Keratinocyte (primary cell): ENCODE measurements around the gene NKRF. TPM values are rescaled to one million over a fixed set of nuclear protein-coding genes. Genes with fewer than 3 reads are reported as not detected.
"Not testable (repeated sequence)": the region's sequence is repeated elsewhere in the genome, so short reads cannot be mapped to it uniquely, and the experiment has no call there.

Experiments used
- DNase-seq: peaks from one replicate; pipeline ENCODE4 v3.0.0-alpha.2; 2011; ENCODE audit warnings: low read depth, missing footprints, low spot score
- FAIRE-seq: peaks from 2 replicates; lab custom pipeline; 2011; peaks lifted over from hg19 to GRCh38; lab: Jason Lieb, UNC
- H2AFZ ChIP-seq: 2 replicates; pipeline ENCODE4 v1.6.0; 2012; ENCODE audit warnings: low read length, control low read depth, inconsistent platforms; ENCODE audit not compliant: control insufficient read depth
- H3K27ac ChIP-seq: 2 replicates; pipeline ENCODE4 v1.5.1; 2011; ENCODE audit warnings: low read length; ENCODE audit not compliant: control insufficient read depth, insufficient read depth
- H3K27me3 ChIP-seq: 3 replicates; pipeline ENCODE4 v1.6.0; 2011; ENCODE audit warnings: low read length; ENCODE audit not compliant: control insufficient read depth, insufficient read depth; ENCODE audit errors: extremely low read depth
- H3K36me3 ChIP-seq, 2 experiments: 2 replicates in 1 of 2; 3 replicates in 1 of 2; pipeline ENCODE4 v1.5.1; 2011; ENCODE audit warnings: low read length in 2 of 2, mild to moderate bottlenecking in 1 of 2; ENCODE audit not compliant: control insufficient read depth in 2 of 2, insufficient read depth in 2 of 2; ENCODE audit errors: extremely low read depth in 1 of 2
- H3K4me1 ChIP-seq: 3 replicates; pipeline ENCODE4 v1.5.1; 2011; ENCODE audit warnings: low read length; ENCODE audit not compliant: control insufficient read depth, insufficient read depth; ENCODE audit errors: extremely low read depth
- H3K4me2 ChIP-seq: 3 replicates; pipeline ENCODE4 v1.6.0; 2011; ENCODE audit warnings: low read depth, low read length; ENCODE audit not compliant: control insufficient read depth, insufficient read depth; ENCODE audit errors: extremely low read depth
- H3K4me3 ChIP-seq, 3 experiments: fragments of 200-600 bp in 1 of 3; sonication (generic) in 1 of 3; 2 replicates in 2 of 3; 3 replicates in 1 of 3; pipeline ENCODE4 v1.5.1; 2011 to 2016; ENCODE audit warnings: low read length in 3 of 3, mild to moderate bottlenecking in 3 of 3, control low read depth in 2 of 3, inconsistent platforms in 1 of 3, low read depth in 1 of 3, mixed read lengths in 1 of 3, mixed run types in 1 of 3, moderate library complexity in 1 of 3; ENCODE audit not compliant: control insufficient read depth in 2 of 3, insufficient read depth in 2 of 3; ENCODE audit errors: extremely low read depth in 1 of 3
- H3K79me2 ChIP-seq: 2 replicates; pipeline ENCODE4 v1.6.0; 2012; ENCODE audit warnings: low read length; ENCODE audit not compliant: control insufficient read depth, insufficient read depth
- H3K9ac ChIP-seq: 3 replicates; pipeline ENCODE4 v1.6.0; 2011; ENCODE audit warnings: low read length; ENCODE audit not compliant: control insufficient read depth, insufficient read depth; ENCODE audit errors: extremely low read depth
- H3K9me1 ChIP-seq: 3 replicates; pipeline ENCODE4 v1.6.0; 2011; ENCODE audit warnings: low read length; ENCODE audit not compliant: control insufficient read depth, insufficient read depth; ENCODE audit errors: extremely low read depth
- H3K9me3 ChIP-seq: 2 replicates; pipeline ENCODE4 v1.5.1; 2012; ENCODE audit warnings: low read depth, low read length; ENCODE audit not compliant: control insufficient read depth
- H4K20me1 ChIP-seq: 3 replicates; pipeline ENCODE4 v1.6.0; 2011; ENCODE audit warnings: low read length; ENCODE audit not compliant: control insufficient read depth, insufficient read depth; ENCODE audit errors: extremely low read depth
- CTCF ChIP-seq, 3 experiments: IDR thresholded peaks in 1 of 3; conservative IDR thresholded peaks in 1 of 3; optimal IDR thresholded peaks in 1 of 3; 2 replicates in 2 of 3; 3 replicates in 1 of 3; pipeline versions ENCODE3 to v1.5.1; 2011; ENCODE audit warnings: low read length in 3 of 3, mild to moderate bottlenecking in 3 of 3, moderate library complexity in 2 of 3, control low read depth in 1 of 3, inconsistent platforms in 1 of 3; ENCODE audit not compliant: insufficient read depth in 2 of 3; ENCODE audit errors: extremely low read depth in 1 of 3
- EZH2 ChIP-seq: IDR thresholded peaks from one replicate; pipeline ENCODE4 v1.6.1; 2012; ENCODE audit warnings: inconsistent platforms, mild to moderate bottlenecking, low read length, moderate library complexity
- dilution Hi-C: fragments of 300-500 bp; cut with MboI; formaldehyde crosslinking; loops from one replicate; pipeline ENCODE4 v1.7.0; 2020; ENCODE audit warnings: low sequenced_read_pairs; ENCODE audit not compliant: extremely low pct_ligation_motif_present
- polyA plus RNA-seq, 5 experiments: library from polyadenylated mRNA; depleted of rRNA in 3 of 5; stranded (reverse) in 3 of 5; stranded (forward) in 1 of 5; unstranded in 1 of 5; fragments of >200 nt; gene quantifications; 1 replicate in 1 of 5; 2 replicates in 3 of 5; 3 replicates in 1 of 5; pipeline versions ENCODE4 v1.2.1 to v1.2.3, GENCODE V29; 2011 to 2012; ENCODE audit warnings: missing spikeins in 2 of 5, low read depth in 1 of 5, low replicate concordance in 1 of 5

NKRF gene
- polyA plus RNA-seq, 1 donor (not counting 4 experiments of a cell fraction or from before 2014, with no cell fraction given) = 11.0 TPM

- no peak overlapping the region for H3K4me2 ChIP-seq
- H3K27me3 ChIP-seq = no peaks in the 10 kb centered on the region
- dilution Hi-C loops = no loop called here
- no peak overlapping the region for H3K4me3 ChIP-seq
- DNase-seq (no peak), FAIRE-seq (no peak)
- H3K27ac ChIP-seq = no peak overlapping the region
- no peaks in the 10 kb centered on the region for H3K4me1 ChIP-seq
- no peaks in the 10 kb centered on the region for H3K36me3 ChIP-seq
- no peaks in the 10 kb centered on the region for H3K9me1 ChIP-seq
- no peak overlapping the region for H2AFZ ChIP-seq
- TF ChIP-seq EZH2 (no peak), CTCF (optimal IDR thresholded peaks at IDR 0.05 in 1 of 3, IDR thresholded peaks at IDR 0.05 in 1 of 3, conservative IDR thresholded peaks at IDR 0.05 in 1 of 3; ENCODE audit: extremely low read depth in 1 of 3, insufficient read depth in 2 of 3, low read length in 3 of 3) (no peak)
- no peaks in the 10 kb centered on the region for H3K79me2 ChIP-seq
- H3K9me3 ChIP-seq = no peaks in the 10 kb centered on the region
- H4K20me1 ChIP-seq = no peaks in the 10 kb centered on the region
- H3K9ac ChIP-seq = no peak overlapping the region
These were observed 34.5 kb upstream of the NKRF start for GRCh38 chrX:119640731-119641170.

- Histone ChIP-seq H2AFZ (no peak overlapping the region), H3K79me2 (no peaks in the 10 kb centered on the region), H3K4me1 (no peaks in the 10 kb centered on the region), H3K9me3 (no peaks in the 10 kb centered on the region), H3K9me1 (no peaks in the 10 kb centered on the region), H3K4me3 (no peak overlapping the region), H3K9ac (no peak overlapping the region), H3K27me3 (no peaks in the 10 kb centered on the region), H3K4me2 (no peak overlapping the region), H4K20me1 (no peaks in the 10 kb centered on the region), H3K36me3 (no peaks in the 10 kb centered on the region), H3K27ac (no peak overlapping the region)
- FAIRE-seq (no peak), DNase-seq (no peak)
- TF ChIP-seq EZH2 (no peak), CTCF (optimal IDR thresholded peaks at IDR 0.05 in 1 of 3, IDR thresholded peaks at IDR 0.05 in 1 of 3, conservative IDR thresholded peaks at IDR 0.05 in 1 of 3; ENCODE audit: extremely low read depth in 1 of 3, insufficient read depth in 2 of 3, low read length in 3 of 3) (no peak)
- dilution Hi-C loops = no loop called here
These were observed 32.7 kb upstream of the NKRF start for GRCh38 chrX:119638725-119639471.

- FAIRE-seq, H4K20me1 ChIP-seq, H3K4me3 ChIP-seq, H3K9me3 ChIP-seq, H3K4me1 ChIP-seq, H3K79me2 ChIP-seq, H3K9me1 ChIP-seq, H3K27me3 ChIP-seq, dilution Hi-C loops, H3K4me2 ChIP-seq, H2AFZ ChIP-seq, H3K27ac ChIP-seq, DNase-seq, H3K36me3 ChIP-seq, H3K9ac ChIP-seq: not testable (repeated sequence)
These were observed 31.2 kb upstream of the NKRF start for GRCh38 chrX:119637421-119637820.
